Measurements from ENCODE around the gene CC2D2A. TPM values are rescaled to one million over a fixed set of nuclear protein-coding genes. Genes with fewer than 3 reads are reported as not detected.

CC2D2A gene
- total and polyA plus RNA-seq, 10 of the 15 experiments (the other 5 are each of a cell fraction or from before 2014, with no cell fraction given): 0.04 to 1.1 (median 0.26) TPM

GRCh38 chr4:15649914-15650545, 180.3 kb downstream of the CC2D2A start (continued):
- TF ChIP-seq REST (IDR thresholded peaks at IDR 0.05; ENCODE audit: low read depth, low read length): no peak
- no peak for TF ChIP-seq YBX1 (IDR thresholded peaks at IDR 0.05)
- TF ChIP-seq HDGF (IDR thresholded peaks at IDR 0.05): 0 out of 2 replicates have a peak, but pooled peaks have one; percentile 17
- peak; percentile 35; the same call in 1 of the 2 replicates for TF ChIP-seq IKZF1 (conservative IDR thresholded peaks at IDR 0.05)
- TF ChIP-seq JUND (IDR thresholded peaks at IDR 0.05; ENCODE audit: low read depth, low read length): no peak
- peak; percentile 69 for TF ChIP-seq TCF7 (IDR thresholded peaks at IDR 0.05; ENCODE audit: borderline replicate concordance)
- TF ChIP-seq BCL3 (IDR thresholded peaks at IDR 0.05; ENCODE audit: borderline replicate concordance, insufficient read depth, low read depth, low read length, poor library complexity, severe bottlenecking): no peak
- no peak for TF ChIP-seq EZH2 (IDR thresholded peaks at IDR 0.05; ENCODE audit: borderline replicate concordance, control insufficient read depth, low read depth, low read length)
- TF ChIP-seq SMC3 (IDR thresholded peaks at IDR 0.05; ENCODE audit: borderline replicate concordance, low read length): peak; percentile 58; the same call in 1 of the 2 replicates
- no peak for TF ChIP-seq RELA (IDR thresholded peaks at IDR 0.05; ENCODE audit: borderline replicate concordance, partially characterized antibody)
- 0 out of 2 replicates have a peak, but pooled peaks have one; percentile 32 for TF ChIP-seq ELK1 (IDR thresholded peaks at IDR 0.05; ENCODE audit: low read depth, low read length)
- no peak for TF ChIP-seq ZBTB11 (CRISPR knock-in tag; IDR thresholded peaks at IDR 0.05)
- TF ChIP-seq KLF5 (IDR thresholded peaks at IDR 0.05; ENCODE audit: partially characterized antibody): no peak
- no peak for TF ChIP-seq E2F8 (IDR thresholded peaks at IDR 0.05; ENCODE audit: low read depth, partially characterized antibody)
- no peak for TF ChIP-seq KDM1A (IDR thresholded peaks at IDR 0.05; ENCODE audit: borderline replicate concordance)

All from GM12878 (cell line).